Glutamatergic neuron (in vitro differentiated cells): ENCODE results near the gene VSTM4. TPM values are rescaled to one million over a fixed set of nuclear protein-coding genes. Genes with fewer than 3 reads are reported as not detected.

Experiments used
- DNase-seq: peaks from one replicate; pipeline ENCODE4 v3.0.0; 2022
- H3K27ac Mint-ChIP-seq: one replicate; pipeline ENCODE4 v1.8.0; 2020; ENCODE audit warnings: mild to moderate bottlenecking, mixed read lengths, inconsistent platforms; ENCODE audit not compliant: unreplicated experiment
- H3K27me3 Mint-ChIP-seq: one replicate; pipeline ENCODE4 v1.8.0; 2020; ENCODE audit warnings: mild to moderate bottlenecking, moderate library complexity, mixed read lengths, inconsistent platforms; ENCODE audit not compliant: unreplicated experiment
- H3K36me3 Mint-ChIP-seq: one replicate; pipeline ENCODE4 v1.8.0; 2020; ENCODE audit warnings: mild to moderate bottlenecking, mixed read lengths, inconsistent platforms; ENCODE audit not compliant: unreplicated experiment
- H3K4me1 Mint-ChIP-seq: one replicate; pipeline ENCODE4 v1.8.0; 2020; ENCODE audit warnings: mild to moderate bottlenecking, low read depth, mixed read lengths, inconsistent platforms; ENCODE audit not compliant: unreplicated experiment
- H3K4me3 Mint-ChIP-seq: one replicate; pipeline ENCODE4 v1.8.0; 2020; ENCODE audit warnings: mild to moderate bottlenecking, mixed read lengths, inconsistent platforms; ENCODE audit not compliant: unreplicated experiment
- H3K9me3 Mint-ChIP-seq: one replicate; pipeline ENCODE4 v1.8.0; 2020; ENCODE audit warnings: mild to moderate bottlenecking, moderate library complexity, mixed read lengths, inconsistent platforms; ENCODE audit not compliant: unreplicated experiment
- CTCF ChIP-seq: fragments of 200-600 bp; sonication (generic); IDR thresholded peaks from one replicate; pipeline ENCODE4 v1.5.0; 2021; ENCODE audit not compliant: partially characterized antibody, unreplicated experiment
- total RNA-seq: library from RNA; stranded (reverse); fragmentation: NEBNext Ultra II Directional; extraction: Animal tissue kit (Norgen Biotek cat#: 25700); gene quantifications from one replicate; pipeline ENCODE4 v1.2.1, GENCODE V29; 2021; ENCODE audit not compliant: unreplicated experiment

Gene VSTM4
- total RNA-seq, 1 donor from 2014 or later: 2.0 TPM

DNA sequence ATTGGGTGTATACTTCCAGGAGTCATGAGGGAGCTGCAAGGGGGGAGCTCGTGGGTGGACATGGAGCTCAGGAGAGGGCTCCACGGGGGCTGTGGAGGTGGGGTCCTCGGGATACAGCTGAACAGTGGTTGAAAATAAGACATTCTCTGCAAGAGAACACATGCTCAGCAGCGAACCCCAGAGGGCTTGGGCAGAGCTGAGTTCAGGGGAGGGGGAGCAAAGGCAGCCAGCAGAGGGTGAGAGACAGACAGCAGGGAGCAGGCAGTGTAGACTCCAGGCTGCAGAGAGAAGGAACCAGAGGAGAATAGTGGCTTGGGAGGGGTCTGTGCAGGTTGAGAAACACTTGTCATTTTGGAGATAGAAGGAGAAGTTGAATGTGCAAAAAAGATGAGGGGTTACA, 102.7 kb downstream of the VSTM4 start:
- H3K27ac Mint-ChIP-seq: no peak overlapping the region
- peaks cover 19% of the 10 kb centered on the region for H3K4me1 Mint-ChIP-seq
- DNase-seq: no peak
- no peak for TF ChIP-seq CTCF
- H3K4me3 Mint-ChIP-seq: no peak overlapping the region
- H3K36me3 Mint-ChIP-seq: no peaks in the 10 kb centered on the region
- H3K27me3 Mint-ChIP-seq: peaks cover 6% of the 10 kb centered on the region
- peaks cover 7% of the 10 kb centered on the region for H3K9me3 Mint-ChIP-seq

- no peak overlapping the region for H3K4me3 Mint-ChIP-seq
- peaks cover 6% of the 10 kb centered on the region for H3K27me3 Mint-ChIP-seq
- no peaks in the 10 kb centered on the region for H3K36me3 Mint-ChIP-seq
- no peak for TF ChIP-seq CTCF
- DNase-seq: no peak
- peaks cover 8% of the 10 kb centered on the region for H3K9me3 Mint-ChIP-seq
- H3K27ac Mint-ChIP-seq: no peak overlapping the region
- H3K4me1 Mint-ChIP-seq: peaks cover 23% of the 10 kb centered on the region
Observed at GRCh38 chr10:49011756-49012155, 103.6 kb downstream of the VSTM4 start.

- Mint-ChIP-seq H3K27ac (no peak overlapping the region), H3K27me3 (peaks cover 6% of the 10 kb centered on the region), H3K4me3 (no peak overlapping the region), H3K36me3 (no peaks in the 10 kb centered on the region), H3K9me3 (peaks cover 11% of the 10 kb centered on the region), H3K4me1 (peaks cover 23% of the 10 kb centered on the region)
- no peak for DNase-seq
- no peak for TF ChIP-seq CTCF
Observed at GRCh38 chr10:49010865-49011264, 104.5 kb downstream of the VSTM4 start.

DNA sequence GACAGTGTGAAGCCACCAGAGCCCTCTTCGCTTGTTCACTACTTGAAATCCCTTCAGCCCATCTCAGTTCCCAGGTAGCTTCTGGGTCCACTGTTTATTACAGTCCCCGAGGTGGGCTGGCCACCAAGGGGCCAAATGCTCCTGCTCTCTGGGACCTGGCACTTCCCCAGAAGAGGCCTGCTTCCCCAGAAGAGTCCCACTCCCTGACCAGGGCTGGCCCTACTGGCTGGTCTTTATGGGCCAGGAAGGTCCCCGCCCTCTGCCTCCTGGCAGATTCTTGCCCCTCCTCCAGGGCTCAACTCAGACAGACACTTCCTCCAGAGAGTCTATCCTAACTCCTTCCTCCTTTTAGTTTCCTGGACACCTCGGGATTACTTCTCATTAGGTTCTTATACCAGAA, 105.0 kb downstream of the VSTM4 start:
- DNase-seq: no peak
- no peak overlapping the region for H3K27ac Mint-ChIP-seq
- H3K4me3 Mint-ChIP-seq: no peak overlapping the region
- peaks cover 11% of the 10 kb centered on the region for H3K9me3 Mint-ChIP-seq
- peaks cover 6% of the 10 kb centered on the region for H3K27me3 Mint-ChIP-seq
- no peak for TF ChIP-seq CTCF
- H3K36me3 Mint-ChIP-seq: peaks cover 4% of the 10 kb centered on the region
- H3K4me1 Mint-ChIP-seq: peaks cover 23% of the 10 kb centered on the region

DNA sequence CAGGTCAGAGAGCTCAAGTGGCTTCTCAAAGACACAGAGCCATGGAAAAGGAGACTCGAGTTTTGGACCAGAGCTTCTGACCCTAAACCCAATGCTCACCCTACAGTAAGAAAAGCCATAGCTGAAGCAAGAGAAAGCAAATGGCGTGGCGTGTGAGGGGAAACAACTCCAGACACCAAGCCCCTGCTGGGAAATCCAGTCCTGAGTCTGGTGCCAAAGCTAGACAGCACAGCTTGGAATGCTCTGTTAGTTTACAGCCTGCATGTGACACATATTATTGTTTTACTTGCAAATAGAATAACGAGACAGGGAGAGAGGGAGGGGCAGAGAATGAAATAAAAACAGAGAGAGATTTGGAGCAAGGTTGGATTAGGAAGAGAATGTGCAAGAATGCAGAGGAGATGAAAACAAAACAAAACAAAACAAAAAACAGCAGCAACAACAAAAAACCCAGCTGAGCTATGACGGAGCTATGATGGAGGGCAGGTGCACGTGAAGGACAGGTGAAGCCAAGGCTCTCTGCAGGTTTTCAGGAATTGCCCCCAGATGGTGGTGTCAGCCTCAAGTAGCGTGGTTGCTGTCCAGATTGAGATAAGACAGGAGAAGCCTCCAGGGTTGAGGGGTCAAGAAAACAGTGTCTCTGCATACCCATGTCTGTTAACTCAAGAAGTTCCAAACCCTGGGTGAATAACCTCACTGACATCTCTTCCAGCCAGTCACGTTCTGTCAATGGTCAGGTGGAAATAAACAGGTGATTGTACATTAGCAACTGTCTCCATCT, 105.9 kb downstream of the VSTM4 start:
- DNase-seq: no peak
- no peak overlapping the region for H3K4me3 Mint-ChIP-seq
- peaks cover 6% of the 10 kb centered on the region for H3K27me3 Mint-ChIP-seq
- H3K9me3 Mint-ChIP-seq: peaks cover 8% of the 10 kb centered on the region
- peaks cover 20% of the 10 kb centered on the region for H3K4me1 Mint-ChIP-seq
- TF ChIP-seq CTCF: no peak
- H3K27ac Mint-ChIP-seq: no peak overlapping the region
- peaks cover 11% of the 10 kb centered on the region for H3K36me3 Mint-ChIP-seq
